Mesothelial cell of epicardium (in vitro differentiated cells): ENCODE data around the gene ZMYND15. TPM values are rescaled to one million over a fixed set of nuclear protein-coding genes. Genes with fewer than 3 reads are reported as not detected.

Experiments
- DNase-seq, 2 experiments: peaks; one replicate each; pipeline ENCODE4 v3.0.0; 2021; ENCODE audit warnings: low spot score in 2 of 2; ENCODE audit not compliant: unreplicated experiment in 2 of 2
- H3K27ac Mint-ChIP-seq: 2 replicates; pipeline ENCODE4 v1.8.0; 2021; ENCODE audit warnings: mixed read lengths
- H3K27me3 Mint-ChIP-seq: 2 replicates; pipeline ENCODE4 v1.8.0; 2021; ENCODE audit warnings: low read depth, mixed read lengths
- H3K36me3 Mint-ChIP-seq: 2 replicates; pipeline ENCODE4 v1.8.0; 2021; ENCODE audit warnings: mixed read lengths
- H3K4me1 Mint-ChIP-seq: 2 replicates; pipeline ENCODE4 v1.8.0; 2021; ENCODE audit warnings: mixed read lengths
- H3K4me3 Mint-ChIP-seq: 2 replicates; pipeline ENCODE4 v1.8.0; 2021; ENCODE audit warnings: mild to moderate bottlenecking, moderate library complexity, mixed read lengths
- H3K9me3 Mint-ChIP-seq: 2 replicates; pipeline ENCODE4 v1.8.0; 2021; ENCODE audit warnings: mixed read lengths
- total RNA-seq: library from RNA; stranded (reverse); gene quantifications from 3 replicates; pipeline ENCODE4 v1.2.1, GENCODE V29; 2021
- TF ChIP-seq, protein P1 (sequence below): fragments of 200-600 bp; sonication (generic); IDR thresholded peaks from one replicate; pipeline ENCODE4 v1.5.0; 2021; ENCODE audit warnings: antibody characterized with exemption; ENCODE audit not compliant: unreplicated experiment

The ZMYND15 gene
- total RNA-seq, 1 donor from 2014 or later, result 0.78 TPM

DNA sequence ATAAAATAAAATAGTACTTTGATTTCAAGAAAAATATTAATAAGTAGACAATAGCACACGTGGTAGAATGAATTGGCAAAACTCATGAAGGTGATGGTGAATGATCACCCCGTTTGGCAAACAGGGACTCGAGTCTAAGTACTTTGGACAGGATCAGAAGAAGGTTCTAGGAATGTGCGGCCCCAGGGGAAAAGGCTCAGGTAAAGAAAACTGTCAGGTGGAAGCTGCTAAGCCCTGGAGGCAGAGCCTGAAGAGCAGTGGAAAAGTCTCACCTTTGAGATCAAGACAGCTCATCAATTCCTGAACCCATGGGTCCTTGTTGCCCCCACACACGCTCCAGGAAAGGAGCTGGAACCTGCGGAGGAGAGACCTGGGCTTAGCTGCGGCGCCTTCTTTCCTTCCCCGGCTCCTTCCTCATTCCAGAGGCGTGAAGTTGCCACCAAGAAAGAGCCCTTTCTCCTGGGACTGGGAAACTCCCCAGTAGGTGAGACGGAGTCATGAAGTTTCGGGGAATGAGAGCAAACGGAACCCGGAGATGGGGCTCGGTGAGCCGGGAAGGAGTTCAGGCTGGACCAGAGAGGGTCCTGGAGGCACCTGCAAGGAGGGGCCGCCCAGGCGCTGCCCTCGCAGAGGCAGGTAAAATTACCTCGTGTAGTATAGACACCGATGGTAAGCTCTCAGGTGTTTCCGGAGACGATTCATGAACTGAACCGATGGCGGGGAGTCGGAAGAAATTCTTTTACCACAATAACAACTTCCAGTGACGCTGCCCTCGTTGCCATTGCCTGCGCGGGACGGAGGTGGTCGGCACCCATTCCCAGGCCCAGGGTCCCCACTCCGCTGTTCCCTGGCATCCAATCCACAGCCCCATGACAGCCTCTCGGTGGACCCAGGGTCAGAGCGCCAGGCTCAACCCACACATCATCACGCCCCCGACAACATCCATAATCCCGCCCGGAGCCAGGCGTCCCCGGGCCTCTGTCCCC is 1.2 kb upstream of the ZMYND15 start:
- Mint-ChIP-seq H3K27ac (peak overlapping the region; percentile 92), H3K27me3 (peaks cover 77% of the 10 kb centered on the region), H3K9me3 (no peaks in the 10 kb centered on the region), H3K36me3 (no peaks in the 10 kb centered on the region), H3K4me1 (peaks cover 16% of the 10 kb centered on the region), H3K4me3 (peak overlapping the region; percentile 72)
- no peak for DNase-seq
- TF ChIP-seq, protein P1, sequence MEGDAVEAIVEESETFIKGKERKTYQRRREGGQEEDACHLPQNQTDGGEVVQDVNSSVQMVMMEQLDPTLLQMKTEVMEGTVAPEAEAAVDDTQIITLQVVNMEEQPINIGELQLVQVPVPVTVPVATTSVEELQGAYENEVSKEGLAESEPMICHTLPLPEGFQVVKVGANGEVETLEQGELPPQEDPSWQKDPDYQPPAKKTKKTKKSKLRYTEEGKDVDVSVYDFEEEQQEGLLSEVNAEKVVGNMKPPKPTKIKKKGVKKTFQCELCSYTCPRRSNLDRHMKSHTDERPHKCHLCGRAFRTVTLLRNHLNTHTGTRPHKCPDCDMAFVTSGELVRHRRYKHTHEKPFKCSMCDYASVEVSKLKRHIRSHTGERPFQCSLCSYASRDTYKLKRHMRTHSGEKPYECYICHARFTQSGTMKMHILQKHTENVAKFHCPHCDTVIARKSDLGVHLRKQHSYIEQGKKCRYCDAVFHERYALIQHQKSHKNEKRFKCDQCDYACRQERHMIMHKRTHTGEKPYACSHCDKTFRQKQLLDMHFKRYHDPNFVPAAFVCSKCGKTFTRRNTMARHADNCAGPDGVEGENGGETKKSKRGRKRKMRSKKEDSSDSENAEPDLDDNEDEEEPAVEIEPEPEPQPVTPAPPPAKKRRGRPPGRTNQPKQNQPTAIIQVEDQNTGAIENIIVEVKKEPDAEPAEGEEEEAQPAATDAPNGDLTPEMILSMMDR, result no peak

DNA sequence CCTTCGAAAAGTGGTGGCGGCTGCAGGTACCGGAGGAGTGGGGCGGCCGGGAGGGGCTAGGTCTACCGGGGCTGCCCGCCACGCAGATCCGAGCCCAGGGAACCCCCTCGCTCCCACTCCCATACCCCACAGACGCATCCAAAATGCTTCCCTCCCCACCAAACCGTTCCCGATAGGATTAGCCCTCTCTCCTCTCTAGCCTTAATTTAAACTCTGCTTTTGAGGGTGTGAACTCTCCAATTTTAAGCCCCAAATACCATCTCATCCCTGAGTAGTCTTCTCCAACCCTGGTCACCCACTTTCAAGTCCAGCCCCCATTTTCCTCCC is 355 bp downstream of the ZMYND15 start:
- DNase-seq, result no peak
- H3K9me3 Mint-ChIP-seq, result no peaks in the 10 kb centered on the region
- H3K4me3 Mint-ChIP-seq, result peak overlapping the region; percentile 65
- peaks cover 89% of the 10 kb centered on the region for H3K27me3 Mint-ChIP-seq
- peaks cover 17% of the 10 kb centered on the region for H3K4me1 Mint-ChIP-seq
- peak overlapping the region; percentile 69 for H3K27ac Mint-ChIP-seq
- no peaks in the 10 kb centered on the region for H3K36me3 Mint-ChIP-seq
- TF ChIP-seq, protein P1, result no peak

DNA sequence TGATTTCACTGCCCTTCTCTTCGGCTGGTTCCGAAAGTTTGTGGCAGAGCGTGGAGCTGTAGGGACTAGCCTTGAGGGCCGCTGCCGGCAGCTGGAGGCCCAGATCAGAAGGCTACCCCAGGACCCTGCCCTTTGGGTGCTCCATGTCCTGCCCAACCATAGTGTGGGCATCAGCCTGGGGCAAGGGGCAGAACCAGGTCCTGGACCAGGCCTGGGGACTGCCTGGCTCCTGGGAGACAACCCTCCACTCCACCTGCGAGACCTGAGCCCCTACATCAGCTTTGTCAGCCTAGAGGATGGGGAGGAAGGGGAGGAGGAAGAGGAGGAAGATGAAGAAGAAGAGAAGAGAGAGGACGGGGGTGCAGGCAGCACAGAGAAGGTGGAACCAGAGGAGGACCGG is 951 bp downstream of the ZMYND15 start:
- H3K27me3 Mint-ChIP-seq, result peaks cover 89% of the 10 kb centered on the region
- TF ChIP-seq, protein P1, result no peak
- no peaks in the 10 kb centered on the region for H3K36me3 Mint-ChIP-seq
- H3K4me1 Mint-ChIP-seq, result peaks cover 22% of the 10 kb centered on the region
- no peak for DNase-seq
- peak overlapping the region; percentile 65 for H3K4me3 Mint-ChIP-seq
- no peaks in the 10 kb centered on the region for H3K9me3 Mint-ChIP-seq
- H3K27ac Mint-ChIP-seq, result peak overlapping the region; percentile 69

DNA sequence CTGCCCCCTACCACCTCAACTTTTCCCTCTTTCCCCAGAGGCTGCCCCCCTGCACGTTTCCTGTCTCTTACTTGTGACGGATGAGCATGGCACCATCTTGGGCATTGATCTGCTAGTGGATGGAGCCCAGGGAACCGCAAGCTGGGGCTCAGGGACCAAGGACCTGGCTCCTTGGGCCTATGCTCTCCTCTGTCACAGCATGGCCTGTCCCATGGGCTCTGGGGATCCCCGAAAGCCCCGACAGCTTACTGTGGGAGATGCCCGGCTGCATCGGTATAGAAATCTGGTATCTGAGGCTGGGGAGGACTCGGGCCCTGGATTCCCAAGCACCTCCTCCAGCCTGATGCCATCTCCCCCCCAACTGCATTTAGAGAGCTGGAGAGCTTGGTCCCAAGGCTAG is 1.9 kb downstream of the ZMYND15 start:
- H3K4me1 Mint-ChIP-seq, result peaks cover 22% of the 10 kb centered on the region
- H3K9me3 Mint-ChIP-seq, result no peaks in the 10 kb centered on the region
- peaks cover 90% of the 10 kb centered on the region for H3K27me3 Mint-ChIP-seq
- H3K27ac Mint-ChIP-seq, result no peak overlapping the region
- no peaks in the 10 kb centered on the region for H3K36me3 Mint-ChIP-seq
- H3K4me3 Mint-ChIP-seq, result peak overlapping the region; percentile 22
- DNase-seq, result no peak
- TF ChIP-seq, protein P1, result no peak

DNA sequence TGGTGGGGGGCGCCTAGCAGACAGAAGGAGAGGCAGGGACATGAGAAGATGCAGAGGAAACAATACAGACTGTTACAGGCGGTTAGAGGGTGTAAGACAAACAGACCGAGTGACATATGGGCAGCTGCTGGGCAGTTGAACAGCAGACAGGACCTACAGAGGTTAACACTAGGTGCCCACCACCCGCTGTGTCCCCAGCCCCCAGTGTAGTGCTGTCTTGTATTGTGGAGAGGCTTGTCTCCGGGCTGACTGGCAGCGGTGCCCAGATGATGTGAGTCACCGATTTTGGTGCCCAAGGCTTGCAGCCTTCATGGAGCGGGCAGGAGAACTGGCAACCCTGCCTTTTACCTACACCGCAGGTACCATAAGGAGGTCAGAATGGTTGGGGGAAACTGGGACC is 2.5 kb downstream of the ZMYND15 start:
- peaks cover 93% of the 10 kb centered on the region for H3K27me3 Mint-ChIP-seq
- no peak for DNase-seq
- no peaks in the 10 kb centered on the region for H3K36me3 Mint-ChIP-seq
- H3K27ac Mint-ChIP-seq, result no peak overlapping the region
- peaks cover 22% of the 10 kb centered on the region for H3K4me1 Mint-ChIP-seq
- TF ChIP-seq, protein P1, result no peak
- no peaks in the 10 kb centered on the region for H3K9me3 Mint-ChIP-seq
- H3K4me3 Mint-ChIP-seq, result no peak overlapping the region
